Posterior cingulate gyrus (tissue), 11 donors: ENCODE measurements around the gene RBM42.
A peak's percentile ranks its signal among the peaks of the same experiment; 100 is the strongest.
"Not testable (repeated sequence)": the region's sequence is repeated elsewhere in the genome, so short reads cannot be mapped to it uniquely, and the experiment has no call there.

ENCODE experiments used
- DNase-seq, 10 donors: peaks; one replicate each; pipeline versions ENCODE4 v3.0.0 to v3.0.0-alpha.2; 2020 to 2021; ENCODE audit warnings: mixed read lengths in 3 of 10
- intact Hi-C: fragments of 100-400 bp; cut with DNase I; formaldehyde crosslinking; loops from one replicate; pipeline ENCODE4 v1.15.1; 2023

The RBM42 gene

GRCh38 chr19:35628565-35629331 is at the start of gene RBM42:
RBM42 (plus strand) TSS chr19:35629036; CDS start chr19:35629154, 118 bp downstream.
- intact Hi-C loops = loop anchor here (2.0 to 5.0 kb wide), 2 partner anchors 16 to 81 kb away; partner anchors contain the start of genes HAUS5 and TMEM147
- DNase-seq = peak; percentile 90 to 99 (median 94)

DNA sequence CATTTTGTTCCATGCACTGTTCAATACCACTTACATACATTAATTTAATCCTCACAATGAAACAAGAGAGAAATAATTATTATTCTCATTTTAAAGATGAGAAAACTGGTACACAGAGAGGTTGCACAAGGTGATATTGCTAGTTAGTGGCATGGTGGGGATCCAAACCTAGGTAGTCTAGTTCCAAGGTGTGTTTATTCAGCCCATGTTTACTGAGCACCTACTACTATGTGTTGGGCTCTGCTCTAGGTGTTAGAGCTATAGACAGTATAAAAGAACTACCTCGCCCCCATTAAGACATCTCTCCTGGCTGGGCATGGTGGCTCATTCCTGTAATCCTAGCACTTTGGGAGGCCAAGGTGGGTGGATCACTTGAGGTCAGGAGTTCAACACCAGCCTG is 46.1 kb upstream of the RBM42 start:
- intact Hi-C loops = no loop called here
- no peak for DNase-seq

DNA sequence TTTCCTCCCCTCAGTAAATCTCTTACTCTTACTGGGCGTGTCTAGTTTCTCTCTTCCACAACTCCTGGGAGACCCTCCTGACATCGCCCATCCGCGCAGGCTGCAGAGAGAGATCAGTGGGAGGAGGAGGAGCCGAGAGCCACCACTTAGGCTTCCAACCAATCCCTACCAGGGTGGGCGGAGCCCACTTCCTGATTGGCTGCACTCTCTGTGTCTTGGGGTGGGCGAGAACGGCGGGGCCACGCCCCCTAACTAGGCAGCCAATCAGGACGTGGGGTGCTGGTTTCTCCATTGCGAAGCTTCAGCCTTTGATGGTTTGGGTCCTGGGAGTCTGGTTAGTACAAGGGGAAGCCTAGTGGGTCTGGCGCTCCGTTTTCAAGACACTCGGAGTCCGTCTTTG is 43.0 kb upstream of the RBM42 start, which contains the start of gene PMIS2:
PMIS2 (plus strand) TSS at position 326 of the 400 bp plus-strand sequence. CDS start 87 bp downstream, outside the sequence.
- peak in 1 of 10 donors; percentile 45 for DNase-seq
- intact Hi-C loops = no loop called here

GRCh38 chr19:35587321-35587720 is 41.5 kb upstream of the RBM42 start:
- DNase-seq = no peak
- intact Hi-C loops = no loop called here

- intact Hi-C loops = no loop called here
- DNase-seq = no peak
Measured at GRCh38 chr19:35590875-35591274, 38.0 kb upstream of the RBM42 start.

DNA sequence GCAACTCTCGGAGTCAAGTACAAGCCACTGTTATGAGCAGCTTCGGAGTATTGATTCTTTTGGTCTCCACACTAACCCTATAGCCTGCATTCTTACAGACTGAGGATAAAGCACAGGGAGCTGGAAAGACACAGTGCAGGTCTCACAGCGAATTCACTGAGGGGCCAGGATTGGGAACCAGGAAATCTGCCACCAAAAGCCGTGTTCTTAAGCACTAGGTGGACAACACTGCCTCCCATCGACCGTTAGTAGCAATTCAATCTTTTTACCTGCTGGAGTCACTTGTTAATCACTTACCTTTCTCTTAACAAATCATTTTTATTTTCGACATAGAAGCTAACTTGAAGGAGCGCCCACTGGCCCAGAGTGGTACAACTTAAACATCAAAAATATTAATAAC is 36.6 kb upstream of the RBM42 start:
- intact Hi-C loops = loop anchor here (2.0 kb wide), 1 partner anchor 81 kb away; no protein-coding TSS in a partner anchor

DNA sequence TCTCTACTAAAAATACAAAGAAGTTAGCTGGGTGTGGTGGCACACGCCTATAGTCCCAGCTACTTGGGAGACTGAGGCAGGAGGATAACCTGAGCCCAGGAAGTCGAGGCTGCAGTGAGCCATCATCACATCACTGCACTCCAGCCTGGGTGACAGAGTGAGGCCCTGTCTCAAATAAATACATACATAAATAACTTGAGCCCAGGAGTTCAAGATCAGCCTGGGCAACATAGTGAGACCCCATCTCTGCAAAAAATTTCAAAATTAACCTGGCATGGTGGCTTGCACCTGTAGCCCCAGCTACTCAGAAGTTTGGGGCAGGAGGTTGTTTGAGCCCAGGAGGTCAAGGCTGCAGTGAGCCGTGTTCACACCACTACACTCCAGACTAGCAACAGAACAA is 33.8 kb upstream of the RBM42 start:
- peak in 1 of 10 donors; percentile 16 for DNase-seq
- intact Hi-C loops = not testable (repeated sequence)

More for the DNA sequence above, 36.6 kb upstream of the RBM42 start:
- peak in 1 of 10 donors; percentile 54 for DNase-seq

- intact Hi-C loops = no loop called here
- peak in 1 of 10 donors; percentile 2 for DNase-seq
Measured at GRCh38 chr19:35595928-35596327, 32.9 kb upstream of the RBM42 start.

DNA sequence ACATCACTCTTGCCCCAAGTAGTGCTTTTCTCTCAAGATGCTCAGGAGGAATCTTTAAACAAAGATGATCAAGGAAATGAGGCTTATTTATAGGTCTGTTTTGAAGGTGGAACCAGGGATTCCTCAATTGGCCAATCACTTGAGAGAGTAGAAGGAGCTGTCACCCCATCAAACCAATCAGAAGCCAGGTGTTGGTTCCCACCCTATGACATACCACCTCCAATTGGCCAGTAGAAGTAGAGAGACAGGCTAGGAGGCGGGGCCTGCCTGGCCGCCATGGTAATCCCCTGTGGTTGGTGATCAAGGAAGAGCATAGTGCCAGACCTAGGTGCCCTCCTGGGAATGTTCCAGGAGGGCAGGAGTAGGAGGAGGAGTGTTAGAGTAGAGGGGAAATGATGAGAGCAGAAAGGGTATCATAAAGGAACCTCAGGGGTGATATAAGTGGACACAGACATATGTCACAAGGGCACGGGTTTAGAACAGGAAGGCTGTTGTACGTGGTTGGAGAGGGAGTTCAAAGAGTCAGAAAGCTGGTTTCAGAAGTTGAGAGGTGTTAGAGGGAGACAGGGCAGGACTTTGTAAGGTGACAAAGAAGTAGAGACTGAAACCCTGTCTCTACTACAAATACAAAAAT is 32.4 kb upstream of the RBM42 start:
- DNase-seq = no peak
- intact Hi-C loops = no loop called here

- peak in 1 of 10 donors; percentile 12 for DNase-seq
- intact Hi-C loops = no loop called here
Measured at GRCh38 chr19:35601971-35602370, 26.9 kb upstream of the RBM42 start.

- DNase-seq, intact Hi-C loops: not testable (repeated sequence)
Measured at GRCh38 chr19:35604436-35604835, 24.4 kb upstream of the RBM42 start.

DNA sequence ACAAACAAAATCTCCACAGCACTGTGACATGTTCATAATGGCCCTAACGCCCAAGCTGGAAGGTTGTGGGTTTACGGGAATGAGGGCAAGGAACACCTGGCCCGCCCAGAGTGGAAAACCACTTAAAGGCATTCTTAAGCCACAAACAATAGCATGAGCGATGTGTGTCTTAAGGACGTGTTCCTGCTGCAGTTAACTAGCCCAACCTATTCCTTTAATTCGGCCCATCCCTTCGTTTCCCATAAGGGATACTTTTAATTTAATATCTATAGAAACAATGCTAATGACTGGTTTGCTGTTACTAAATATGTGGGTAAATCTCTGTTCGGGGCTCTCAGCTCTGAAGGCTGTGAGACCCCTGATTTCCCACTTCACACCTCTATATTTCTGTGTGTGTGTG is 21.7 kb upstream of the RBM42 start:
- DNase-seq = peak in 1 of 10 donors; percentile 11
- intact Hi-C loops = not testable (repeated sequence)

GRCh38 chr19:35607661-35608060 is 21.2 kb upstream of the RBM42 start:
- DNase-seq = peak in 1 of 10 donors; percentile 4
- intact Hi-C loops = loop anchor here (2.0 kb wide), 1 partner anchor 59 kb away; no protein-coding TSS in a partner anchor

DNA sequence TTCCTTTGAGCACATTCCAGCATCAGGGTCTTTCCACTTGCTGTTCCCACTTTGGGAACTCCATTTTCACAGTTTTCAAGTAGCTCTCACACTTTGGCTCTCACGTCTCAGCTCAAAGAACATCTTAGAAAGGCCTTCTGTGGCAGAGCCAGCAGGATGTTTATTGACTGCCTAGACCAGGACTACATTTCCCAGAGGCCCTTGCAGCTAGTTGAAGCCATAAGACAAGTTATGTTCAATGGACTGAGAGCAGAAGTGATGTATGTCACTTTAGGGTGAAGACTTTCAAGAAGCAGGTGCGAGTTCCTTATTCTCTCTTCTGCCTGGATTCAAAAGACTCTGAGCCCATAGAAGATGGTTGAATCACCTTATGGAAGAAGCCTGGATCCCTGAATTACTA is 20.6 kb upstream of the RBM42 start:
- intact Hi-C loops = loop anchor here (2.0 kb wide), 1 partner anchor 59 kb away; no protein-coding TSS in a partner anchor
- DNase-seq = no peak

GRCh38 chr19:35609851-35610353 is 18.9 kb upstream of the RBM42 start:
- intact Hi-C loops = loop anchor here (2.0 kb wide), 1 partner anchor 61 kb away; no protein-coding TSS in a partner anchor
- DNase-seq = peak in 1 of 10 donors; percentile 33

GRCh38 chr19:35612224-35612558 is 16.6 kb upstream of the RBM42 start:
- intact Hi-C loops = loop anchor here (2.0 kb wide), 1 partner anchor 17 kb away; the partner anchor contains the start of gene RBM42
- peak in 1 of 10 donors; percentile 59 for DNase-seq

- intact Hi-C loops = loop anchor here (2.0 kb wide), 1 partner anchor 16 kb away; the partner anchor contains the start of gene RBM42
- peak; percentile 85 to 99 (median 93) for DNase-seq
Measured at GRCh38 chr19:35612559-35613321, 16.1 kb upstream of the RBM42 start, which contains the start of gene HAUS5. HAUS5 (plus strand) TSS chr19:35612735; CDS start chr19:35612795, 60 bp downstream.

- intact Hi-C loops = loop anchor here (2.0 kb wide), 1 partner anchor 15 kb away; the partner anchor contains the start of gene RBM42
- peak in 1 of 10 donors; percentile 68 for DNase-seq
Measured at GRCh38 chr19:35613574-35613973, 15.3 kb upstream of the RBM42 start.

- DNase-seq = peak in 1 of 10 donors; percentile 74
- intact Hi-C loops = no loop called here
Measured at GRCh38 chr19:35615036-35615435, 13.8 kb upstream of the RBM42 start.

GRCh38 chr19:35618857-35619256 is 10.0 kb upstream of the RBM42 start:
- intact Hi-C loops = no loop called here
- peak in 1 of 10 donors; percentile 75 for DNase-seq
